ENCODE measurements around the gene NLRP6. TPM values are rescaled to one million over a fixed set of nuclear protein-coding genes. Genes with fewer than 3 reads are reported as not detected.

The NLRP6 gene
- total and polyA plus RNA-seq, 2 donors = 0.90 to 2.2 TPM

- H3K36me3 ChIP-seq (ENCODE audit: control insufficient read depth in 2 of 2, insufficient read depth in 2 of 2, low read length in 1 of 2) = peaks cover 12 to 40% of the 10 kb centered on the region in 2 donors
- 97% methylated on average over 16 of the region's 16 CpGs for WGBS
- no peak overlapping the region for H3K4me3 ChIP-seq (ENCODE audit: low read length in 2 of 2)
- peaks cover 4 to 66% of the 10 kb centered on the region in 2 donors for H3K4me1 ChIP-seq (ENCODE audit: control insufficient read depth in 2 of 2, insufficient read depth in 2 of 2, low read length in 2 of 2)
- DNase-seq (ENCODE audit: low read depth in 6 of 9, low spot score in 9 of 9) = no peak
- no peaks in the 10 kb centered on the region for H3K9me3 ChIP-seq (ENCODE audit: control insufficient read depth in 2 of 2, insufficient read depth in 1 of 2, low read length in 1 of 2)
- H3K27me3 ChIP-seq (ENCODE audit: control insufficient read depth in 2 of 2, insufficient read depth in 1 of 2, low read length in 1 of 2) = peaks cover 0 to 17% of the 10 kb centered on the region in 2 donors
- no peak overlapping the region for H3K27ac ChIP-seq (ENCODE audit: low read depth in 1 of 2, low read length in 1 of 2)
Measured at GRCh38 chr11:294780-295179, 16.6 kb downstream of the NLRP6 start.

GRCh38 chr11:295351-296170 is 17.4 kb downstream of the NLRP6 start:
- Histone ChIP-seq H3K27ac (ENCODE audit: low read depth in 1 of 2, low read length in 1 of 2) (no peak overlapping the region), H3K36me3 (ENCODE audit: control insufficient read depth in 2 of 2, insufficient read depth in 2 of 2, low read length in 1 of 2) (peaks cover 12 to 40% of the 10 kb centered on the region in 2 donors), H3K4me1 (ENCODE audit: control insufficient read depth in 2 of 2, insufficient read depth in 2 of 2, low read length in 2 of 2) (peaks cover 0 to 60% of the 10 kb centered on the region in 2 donors), H3K9me3 (ENCODE audit: control insufficient read depth in 2 of 2, insufficient read depth in 1 of 2, low read length in 1 of 2) (peaks cover 0 to 5% of the 10 kb centered on the region in 2 donors), H3K4me3 (ENCODE audit: low read length in 2 of 2) (no peak overlapping the region), H3K27me3 (ENCODE audit: control insufficient read depth in 2 of 2, insufficient read depth in 1 of 2, low read length in 1 of 2) (peaks cover 0 to 24% of the 10 kb centered on the region in 2 donors)
- WGBS = 87% methylated on average over 26 of the region's 26 CpGs
- DNase-seq (ENCODE audit: low read depth in 6 of 9, low spot score in 9 of 9) = peak in 1 of 9 donors; percentile 40

- Histone ChIP-seq H3K4me1 (ENCODE audit: control insufficient read depth in 2 of 2, insufficient read depth in 2 of 2, low read length in 2 of 2) (peaks cover 0 to 52% of the 10 kb centered on the region in 2 donors), H3K27ac (ENCODE audit: low read depth in 1 of 2, low read length in 1 of 2) (no peak overlapping the region)
Measured at GRCh38 chr11:296171-297050, 18.2 kb downstream of the NLRP6 start.

GRCh38 chr11:297051-297585 is 18.9 kb downstream of the NLRP6 start:
- peak in 1 of 9 donors; percentile 22 for DNase-seq (ENCODE audit: low read depth in 6 of 9, low spot score in 9 of 9)
- H3K9me3 ChIP-seq (ENCODE audit: control insufficient read depth in 2 of 2, insufficient read depth in 1 of 2, low read length in 1 of 2) = peaks cover 0 to 5% of the 10 kb centered on the region in 2 donors
- peaks cover 12 to 32% of the 10 kb centered on the region in 2 donors for H3K36me3 ChIP-seq (ENCODE audit: control insufficient read depth in 2 of 2, insufficient read depth in 2 of 2, low read length in 1 of 2)
- H3K4me1 ChIP-seq (ENCODE audit: control insufficient read depth in 2 of 2, insufficient read depth in 2 of 2, low read length in 2 of 2) = peaks cover 0 to 45% of the 10 kb centered on the region in 2 donors
- no peak overlapping the region for H3K4me3 ChIP-seq (ENCODE audit: low read length in 2 of 2)
- H3K27ac ChIP-seq (ENCODE audit: low read depth in 1 of 2, low read length in 1 of 2) = no peak overlapping the region
- WGBS = 89% methylated on average over 13 of the region's 13 CpGs
- H3K27me3 ChIP-seq (ENCODE audit: control insufficient read depth in 2 of 2, insufficient read depth in 1 of 2, low read length in 1 of 2) = peaks cover 0 to 29% of the 10 kb centered on the region in 2 donors

More at GRCh38 chr11:296171-297050, 18.2 kb downstream of the NLRP6 start:
- Histone ChIP-seq H3K27me3 (ENCODE audit: control insufficient read depth in 2 of 2, insufficient read depth in 1 of 2, low read length in 1 of 2) (peaks cover 0 to 29% of the 10 kb centered on the region in 2 donors), H3K36me3 (ENCODE audit: control insufficient read depth in 2 of 2, insufficient read depth in 2 of 2, low read length in 1 of 2) (peaks cover 12 to 39% of the 10 kb centered on the region in 2 donors), H3K9me3 (ENCODE audit: control insufficient read depth in 2 of 2, insufficient read depth in 1 of 2, low read length in 1 of 2) (peaks cover 0 to 5% of the 10 kb centered on the region in 2 donors), H3K4me3 (ENCODE audit: low read length in 2 of 2) (no peak overlapping the region)
- DNase-seq (ENCODE audit: low read depth in 6 of 9, low spot score in 9 of 9) = no peak
- 90% methylated on average over 35 of the region's 35 CpGs for WGBS

- DNase-seq (ENCODE audit: low read depth in 6 of 9, low spot score in 9 of 9) = peak in 1 of 9 donors; percentile 31
- Histone ChIP-seq H3K27ac (ENCODE audit: low read depth in 1 of 2, low read length in 1 of 2) (no peak overlapping the region), H3K36me3 (ENCODE audit: control insufficient read depth in 2 of 2, insufficient read depth in 2 of 2, low read length in 1 of 2) (peaks cover 9 to 25% of the 10 kb centered on the region in 2 donors), H3K4me1 (ENCODE audit: control insufficient read depth in 2 of 2, insufficient read depth in 2 of 2, low read length in 2 of 2) (peaks cover 0 to 38% of the 10 kb centered on the region in 2 donors), H3K4me3 (ENCODE audit: low read length in 2 of 2) (no peak overlapping the region), H3K27me3 (ENCODE audit: control insufficient read depth in 2 of 2, insufficient read depth in 1 of 2, low read length in 1 of 2) (peaks cover 0 to 29% of the 10 kb centered on the region in 2 donors), H3K9me3 (ENCODE audit: control insufficient read depth in 2 of 2, insufficient read depth in 1 of 2, low read length in 1 of 2) (peaks cover 0 to 5% of the 10 kb centered on the region in 2 donors)
- WGBS = 65% methylated on average over 26 of the region's 26 CpGs
Measured at GRCh38 chr11:297586-298405, 19.6 kb downstream of the NLRP6 start.

- Histone ChIP-seq H3K27ac (ENCODE audit: low read depth in 1 of 2, low read length in 1 of 2) (no peak overlapping the region), H3K4me3 (ENCODE audit: low read length in 2 of 2) (no peak overlapping the region), H3K27me3 (ENCODE audit: control insufficient read depth in 2 of 2, insufficient read depth in 1 of 2, low read length in 1 of 2) (peaks cover 0 to 29% of the 10 kb centered on the region in 2 donors), H3K36me3 (ENCODE audit: control insufficient read depth in 2 of 2, insufficient read depth in 2 of 2, low read length in 1 of 2) (peaks cover 9 to 18% of the 10 kb centered on the region in 2 donors), H3K9me3 (ENCODE audit: control insufficient read depth in 2 of 2, insufficient read depth in 1 of 2, low read length in 1 of 2) (peaks cover 0 to 5% of the 10 kb centered on the region in 2 donors), H3K4me1 (ENCODE audit: control insufficient read depth in 2 of 2, insufficient read depth in 2 of 2, low read length in 2 of 2) (peaks cover 0 to 42% of the 10 kb centered on the region in 2 donors)
- 90% methylated on average over 15 of the region's 15 CpGs for WGBS
- no peak for DNase-seq (ENCODE audit: low read depth in 6 of 9, low spot score in 9 of 9)
Measured at GRCh38 chr11:298406-299065, 20.3 kb downstream of the NLRP6 start.

GRCh38 chr11:299081-299891 is 21.1 kb downstream of the NLRP6 start, which contains the start of gene IFITM5:
TSS of gene IFITM5 (minus strand) at chr11:299526. CDS start at chr11:299490, 36 bp downstream.
- DNase-seq (ENCODE audit: low read depth in 6 of 9, low spot score in 9 of 9) = no peak
- WGBS = 86% methylated on average over 40 of the region's 40 CpGs
- Histone ChIP-seq H3K4me1 (ENCODE audit: control insufficient read depth in 2 of 2, insufficient read depth in 2 of 2, low read length in 2 of 2) (peaks cover 0 to 46% of the 10 kb centered on the region in 2 donors), H3K36me3 (ENCODE audit: control insufficient read depth in 2 of 2, insufficient read depth in 2 of 2, low read length in 1 of 2) (peaks cover 3 to 11% of the 10 kb centered on the region in 2 donors), H3K27ac (ENCODE audit: low read depth in 1 of 2, low read length in 1 of 2) (no peak within 1 kb of the TSS), H3K9me3 (ENCODE audit: control insufficient read depth in 2 of 2, insufficient read depth in 1 of 2, low read length in 1 of 2) (peaks cover 0 to 9% of the 10 kb centered on the region in 2 donors), H3K4me3 (ENCODE audit: low read length in 2 of 2) (no peak within 1 kb of the TSS), H3K27me3 (ENCODE audit: control insufficient read depth in 2 of 2, insufficient read depth in 1 of 2, low read length in 1 of 2) (peaks cover 0 to 29% of the 10 kb centered on the region in 2 donors)

Measured in thymus (tissue), 11 donors.